Ishikawa (cell line): Measurements from ENCODE around the gene STK38.

Source experiments
- EGR1 ChIP-seq: IDR thresholded peaks from 2 replicates; pipeline ENCODE4 v1.6.1; 2012
- EP300 ChIP-seq: IDR thresholded peaks from 2 replicates; pipeline ENCODE4 v1.6.1; 2012; ENCODE audit warnings: borderline replicate concordance
- MAX ChIP-seq: IDR thresholded peaks from 2 replicates; pipeline ENCODE4 v1.6.1; 2012
- RAD21 ChIP-seq: IDR thresholded peaks from 2 replicates; pipeline ENCODE4 v1.6.1; 2012; ENCODE audit warnings: low read depth
- REST ChIP-seq: IDR thresholded peaks from 2 replicates; pipeline ENCODE4 v1.6.1; 2012; ENCODE audit warnings: low read depth, mild to moderate bottlenecking
- TAF1 ChIP-seq: IDR thresholded peaks from 2 replicates; pipeline ENCODE4 v1.6.1; 2012; ENCODE audit warnings: low read depth, mild to moderate bottlenecking
- TEAD4 ChIP-seq: IDR thresholded peaks from 2 replicates; pipeline ENCODE4 v1.6.1; 2012

GRCh38 chr6:36514554-36515456 is 32.5 kb downstream of the STK38 start:
- no peak for TF ChIP-seq EGR1
- no peak for TF ChIP-seq EP300
- TF ChIP-seq REST: no peak
- TF ChIP-seq TAF1: no peak
- TF ChIP-seq RAD21: no peak
- no peak for TF ChIP-seq MAX
- TF ChIP-seq TEAD4: no peak
